Activated naive CD8-positive, alpha-beta T cell treated with anti-CD3 and anti-CD28 coated beads, Interleukin-2, amount 50 U/mL, for 16 hours (primary cell): ENCODE data around the gene OPRM1.

Experiments
- DNase-seq: peaks from one replicate; pipeline ENCODE4 v3.0.0-alpha.2; 2020; ENCODE audit warnings: low read depth, low spot score

OPRM1 gene

DNA sequence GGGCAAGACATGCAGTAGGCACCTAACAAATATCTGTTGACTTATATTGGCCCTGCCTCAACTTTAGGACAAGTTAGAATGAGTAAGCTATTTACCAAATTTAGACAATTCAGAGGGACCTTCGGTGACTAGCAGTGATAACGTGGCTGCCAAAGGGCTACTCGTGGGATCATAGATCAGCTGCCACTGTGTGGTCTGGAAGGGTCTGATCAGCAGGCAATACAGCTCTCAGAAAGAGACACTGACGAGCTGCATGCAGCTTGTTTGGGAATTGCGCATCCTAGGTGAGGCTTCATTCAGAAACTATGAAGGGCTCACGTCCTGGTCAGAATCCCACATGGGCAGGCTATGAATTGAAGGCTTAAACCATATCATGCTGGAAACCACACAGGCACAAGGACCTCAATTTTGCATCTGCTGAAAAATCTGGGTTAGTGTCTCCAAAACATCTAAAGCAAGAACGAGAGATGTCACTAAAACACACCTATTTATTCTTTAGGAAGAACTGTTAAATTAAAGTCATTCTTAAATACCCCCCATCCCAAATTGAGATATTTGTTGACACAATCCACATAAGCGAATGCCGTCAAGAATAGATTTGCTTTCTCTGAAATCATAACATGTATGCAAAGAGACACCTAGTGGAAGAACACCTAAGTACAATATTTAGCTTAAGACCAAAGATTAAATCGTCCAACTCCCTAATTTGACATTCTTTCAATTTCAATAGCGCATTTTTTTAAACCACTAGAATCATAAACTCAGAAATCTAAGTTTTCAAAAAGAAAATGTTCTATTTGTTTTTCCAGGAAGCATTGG lies 238.0 kb downstream of the OPRM1 start:
- no peak for DNase-seq

DNA sequence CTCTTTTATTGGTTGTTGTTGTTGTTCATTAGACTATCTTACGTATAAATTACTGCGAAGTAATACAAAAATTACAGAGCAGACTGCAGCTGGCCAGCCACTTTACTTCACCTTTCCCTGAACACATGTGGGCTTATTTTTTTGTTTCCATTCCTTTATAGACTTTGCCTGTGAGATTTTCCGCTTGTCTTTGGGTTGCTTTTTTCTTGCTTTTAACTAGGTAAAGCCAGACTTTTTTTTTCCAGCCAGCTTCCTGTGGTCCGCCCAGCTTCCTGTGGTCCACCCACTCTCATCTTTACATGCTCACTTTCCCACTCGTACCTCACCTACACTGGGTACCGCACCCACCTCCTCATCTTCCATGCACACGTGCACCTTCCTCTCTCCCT lies 238.6 kb downstream of the OPRM1 start:
- DNase-seq, result no peak

DNA sequence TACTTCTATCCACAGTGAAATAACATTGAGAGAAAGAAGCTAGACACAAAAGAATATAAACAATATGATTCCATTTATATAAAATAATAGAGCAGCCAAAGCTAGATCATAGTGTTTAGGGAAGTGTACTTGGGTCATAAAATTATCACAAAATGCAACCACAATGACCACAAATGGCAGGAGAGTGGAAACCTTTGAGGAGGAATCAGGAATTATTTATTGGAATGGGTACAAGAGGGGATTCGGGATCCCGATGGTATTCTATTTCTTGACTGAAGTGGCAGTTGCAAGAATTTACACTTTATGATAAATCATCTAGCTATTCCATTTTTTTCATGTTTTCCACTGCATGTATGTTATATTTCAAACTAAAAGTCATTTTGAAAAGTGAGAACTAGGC lies 241.5 kb downstream of the OPRM1 start:
- no peak for DNase-seq

DNA sequence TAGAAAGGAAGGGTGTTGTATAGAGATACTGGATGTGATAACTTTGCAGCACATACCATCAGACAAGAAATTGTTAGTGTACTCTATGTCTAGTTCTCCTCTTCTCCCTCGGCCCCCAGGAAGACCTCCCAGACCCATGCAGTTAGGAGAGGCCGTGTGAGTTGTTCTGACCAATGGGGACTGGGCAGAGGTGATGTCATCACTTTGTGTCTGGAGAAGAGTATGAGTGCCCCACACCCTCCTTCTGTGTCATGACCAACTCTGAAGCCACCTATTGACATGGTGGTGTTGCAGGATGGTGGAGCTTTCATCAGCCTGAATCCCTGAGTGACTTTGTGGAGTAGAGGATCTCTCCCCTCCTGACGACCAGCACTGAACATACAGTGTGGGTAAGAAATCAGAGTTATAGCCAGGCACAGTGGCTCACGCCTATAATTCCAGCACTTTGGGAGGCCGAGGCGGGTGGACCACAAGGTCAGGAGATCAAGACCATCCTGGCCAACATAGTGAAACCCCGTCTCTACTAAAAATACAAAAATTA lies 245.3 kb downstream of the OPRM1 start:
- no peak for DNase-seq

DNA sequence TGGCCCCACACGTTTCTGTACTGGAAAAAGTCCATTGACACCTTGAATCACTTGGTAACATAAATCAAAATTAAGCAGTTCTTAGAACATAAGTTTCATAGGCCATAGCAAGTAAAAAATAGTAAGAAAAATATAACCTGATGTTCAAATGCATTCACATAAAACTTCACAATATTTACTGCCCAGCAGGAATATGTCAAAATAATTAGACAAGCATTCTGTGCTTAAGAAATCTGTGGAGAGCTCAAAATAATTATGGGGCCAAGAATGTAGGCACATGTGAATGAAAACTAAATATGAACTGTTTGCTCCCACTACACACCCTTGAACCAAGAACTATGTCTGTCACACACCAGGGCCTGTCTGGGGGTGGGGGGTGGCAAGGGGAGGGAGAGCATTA lies 246.8 kb downstream of the OPRM1 start:
- DNase-seq, result no peak

DNA sequence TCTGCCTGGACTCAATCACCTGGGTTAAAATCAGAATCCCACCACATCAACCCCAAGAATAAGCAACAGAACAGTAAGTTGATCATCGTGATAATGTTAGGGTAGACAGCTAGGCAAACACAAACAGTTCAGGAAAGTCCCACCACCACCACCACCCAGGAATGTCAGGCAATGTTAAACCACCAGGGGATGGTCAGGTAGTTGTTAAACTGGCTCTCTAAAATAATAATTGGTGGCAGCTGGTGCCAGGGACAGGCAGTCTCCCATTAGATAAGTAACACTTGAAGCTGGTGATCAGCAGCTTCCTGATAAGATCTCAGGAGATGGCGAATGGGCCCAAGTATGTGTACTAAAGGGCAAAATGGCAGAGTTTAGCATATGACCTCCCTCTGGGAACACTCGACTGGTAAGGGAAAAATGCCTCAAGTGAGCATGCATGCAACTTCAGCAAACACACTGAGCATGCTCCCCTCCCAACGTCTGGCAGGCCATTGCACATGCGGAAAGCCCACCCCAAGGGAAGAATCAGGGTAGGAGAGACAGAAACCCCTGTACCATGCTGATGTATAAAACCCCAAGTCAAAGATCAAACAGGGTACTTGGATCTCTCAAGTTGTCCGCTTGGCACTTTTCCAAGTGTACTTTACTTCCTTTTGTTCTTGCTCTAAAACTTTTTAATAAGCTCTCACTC lies 250.9 kb downstream of the OPRM1 start:
- no peak for DNase-seq

DNA sequence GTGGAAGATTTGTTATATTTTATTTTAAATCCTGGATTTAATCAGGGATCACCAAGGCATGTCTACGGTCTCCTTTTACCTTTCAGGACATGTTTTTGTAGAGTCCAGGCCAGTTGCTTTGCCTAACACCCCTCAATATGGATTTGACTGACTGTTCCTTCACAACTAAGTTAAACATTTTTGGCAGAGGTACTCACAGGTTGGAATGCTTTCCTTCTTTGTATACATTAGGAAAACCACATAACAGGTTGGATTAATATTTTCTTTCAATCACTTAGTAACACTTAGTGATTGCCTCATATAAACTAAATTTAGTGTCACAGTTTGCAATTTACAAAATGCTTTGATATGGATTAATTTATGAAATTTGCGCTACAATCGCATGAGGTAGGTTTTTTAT lies 253.0 kb downstream of the OPRM1 start:
- no peak for DNase-seq

DNA sequence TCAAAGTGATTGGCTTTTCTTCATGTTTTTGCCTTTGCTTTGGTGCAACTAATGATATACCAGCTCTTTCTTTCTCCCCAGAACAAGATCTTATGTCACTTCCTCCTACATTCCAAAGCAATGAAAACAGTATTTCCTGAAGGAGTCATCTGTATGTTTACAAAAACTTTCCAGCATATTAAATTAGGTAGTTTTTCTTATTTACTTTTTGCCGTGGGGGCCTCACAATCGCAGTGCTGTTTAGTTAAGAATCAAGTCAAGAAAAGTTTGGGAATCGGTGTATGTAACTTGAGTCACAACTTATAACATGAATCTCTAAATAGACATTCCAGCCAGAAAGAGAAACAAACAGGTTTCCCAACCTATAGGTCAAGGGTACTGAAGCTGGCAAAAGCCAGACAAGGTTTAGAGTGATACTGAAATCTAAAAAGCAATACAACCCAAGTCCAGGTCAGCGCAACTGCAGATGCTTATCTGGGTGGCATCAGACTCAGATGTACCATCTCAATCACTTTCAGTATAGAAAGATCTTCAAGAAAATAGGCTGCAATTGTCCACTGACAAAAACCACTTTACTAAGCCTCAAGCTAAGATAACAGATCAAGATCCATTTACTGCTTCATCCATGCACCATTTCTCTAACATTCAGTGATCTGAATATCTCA lies 253.9 kb downstream of the OPRM1 start:
- no peak for DNase-seq

DNA sequence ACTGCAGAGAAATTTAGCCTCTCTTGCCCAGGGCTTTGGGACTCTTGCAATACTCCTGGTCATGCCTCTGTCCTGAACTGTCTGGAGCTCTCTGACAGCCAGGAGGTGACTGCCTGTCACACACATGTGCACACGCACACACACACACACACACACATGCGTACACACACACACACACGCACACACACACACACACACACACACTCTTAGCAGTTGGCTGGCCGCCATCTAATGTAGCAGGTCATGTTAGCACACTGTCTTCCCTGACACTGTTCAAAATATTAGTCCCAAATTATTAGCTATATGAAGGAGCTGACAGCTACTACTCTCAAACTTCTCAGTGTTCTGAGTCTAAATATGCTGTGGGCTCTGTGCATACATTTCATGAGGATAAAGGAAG lies 256.7 kb downstream of the OPRM1 start:
- DNase-seq, result no peak
